Measurements from ENCODE around the gene DIP2B.

DNA sequence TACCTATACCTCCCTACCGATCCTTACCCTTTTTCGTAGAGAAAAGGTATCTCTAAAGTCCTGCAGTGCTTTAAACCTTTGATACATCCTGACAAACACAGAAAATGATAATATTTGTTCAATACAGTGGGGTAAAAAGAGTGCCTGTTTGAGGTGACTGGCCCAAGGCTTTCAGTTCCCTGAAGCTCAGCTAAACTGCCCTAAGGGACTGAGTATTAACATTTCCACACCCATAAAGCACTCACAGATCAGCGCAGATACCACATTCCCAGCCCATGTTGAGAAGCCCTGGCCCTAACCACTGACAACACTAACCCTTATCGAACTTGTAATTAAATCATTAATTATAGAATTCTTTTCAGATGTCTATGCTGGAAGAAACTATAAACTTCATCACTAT lies 108.7 kb downstream of the DIP2B start:
- TF ChIP-seq, protein P1, sequence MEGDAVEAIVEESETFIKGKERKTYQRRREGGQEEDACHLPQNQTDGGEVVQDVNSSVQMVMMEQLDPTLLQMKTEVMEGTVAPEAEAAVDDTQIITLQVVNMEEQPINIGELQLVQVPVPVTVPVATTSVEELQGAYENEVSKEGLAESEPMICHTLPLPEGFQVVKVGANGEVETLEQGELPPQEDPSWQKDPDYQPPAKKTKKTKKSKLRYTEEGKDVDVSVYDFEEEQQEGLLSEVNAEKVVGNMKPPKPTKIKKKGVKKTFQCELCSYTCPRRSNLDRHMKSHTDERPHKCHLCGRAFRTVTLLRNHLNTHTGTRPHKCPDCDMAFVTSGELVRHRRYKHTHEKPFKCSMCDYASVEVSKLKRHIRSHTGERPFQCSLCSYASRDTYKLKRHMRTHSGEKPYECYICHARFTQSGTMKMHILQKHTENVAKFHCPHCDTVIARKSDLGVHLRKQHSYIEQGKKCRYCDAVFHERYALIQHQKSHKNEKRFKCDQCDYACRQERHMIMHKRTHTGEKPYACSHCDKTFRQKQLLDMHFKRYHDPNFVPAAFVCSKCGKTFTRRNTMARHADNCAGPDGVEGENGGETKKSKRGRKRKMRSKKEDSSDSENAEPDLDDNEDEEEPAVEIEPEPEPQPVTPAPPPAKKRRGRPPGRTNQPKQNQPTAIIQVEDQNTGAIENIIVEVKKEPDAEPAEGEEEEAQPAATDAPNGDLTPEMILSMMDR (IDR thresholded peaks at IDR 0.05 in 8 of 11, conservative IDR thresholded peaks at IDR 0.05 in 3 of 11) = no peak
- TF ChIP-seq POLR2A (IDR thresholded peaks at IDR 0.05) (no peak), POLR2AphosphoS5 (IDR thresholded peaks at IDR 0.05) (no peak)

All from spleen (tissue), 7 donors.